HG02759 (cell line): ENCODE data around the gene PARP8.
A peak's percentile ranks its signal among the peaks of the same experiment; 100 is the strongest.
"Not testable (repeated sequence)": the region's sequence is repeated elsewhere in the genome, so short reads cannot be mapped to it uniquely, and the experiment has no call there.

Source experiments
- ATAC-seq: cut with Tn5 transposase; IDR thresholded peaks from one replicate; pipeline ENCODE4 v1.9.1; 2021; ENCODE audit warnings: mild to moderate bottlenecking, moderate library complexity; ENCODE audit not compliant: unreplicated experiment

PARP8 gene

DNA sequence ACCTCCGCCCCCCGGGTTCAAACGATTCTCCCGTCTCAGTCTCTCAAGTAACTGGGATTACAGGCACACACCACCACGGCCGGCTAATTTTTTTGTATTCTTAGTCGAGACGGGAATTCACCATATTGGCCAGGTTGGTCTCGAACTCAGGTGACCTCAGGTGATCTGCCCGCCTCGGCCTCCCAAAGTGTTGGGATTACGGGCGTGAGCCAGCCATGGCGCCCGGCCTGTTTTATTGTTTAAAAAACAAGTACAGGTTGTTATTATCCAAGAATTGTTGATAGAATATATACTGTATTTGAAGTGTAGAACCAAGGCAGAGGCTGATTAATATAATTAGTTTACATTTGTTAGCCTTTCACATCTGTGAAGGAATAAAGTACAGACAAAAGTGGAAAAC is 8.9 kb downstream of the PARP8 start:
- no peak for ATAC-seq

DNA sequence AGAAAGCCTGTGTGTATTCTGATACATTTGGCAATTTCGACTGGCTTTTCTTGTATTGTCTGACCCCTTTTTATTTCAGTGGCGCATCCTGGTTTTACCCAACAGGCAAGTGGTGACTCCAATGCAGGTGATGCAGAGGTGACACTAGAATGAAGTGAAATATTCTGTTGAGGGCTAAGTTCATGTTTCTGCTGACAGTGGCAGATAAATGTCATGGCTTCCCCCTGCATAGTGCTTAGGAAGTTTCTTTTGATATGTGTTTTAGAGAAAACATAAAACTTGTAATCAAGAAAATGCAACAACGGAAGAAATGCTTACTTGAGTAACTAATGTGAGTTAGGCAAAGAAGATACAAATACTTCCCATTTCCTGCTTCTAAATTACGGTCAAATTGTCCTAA is 13.1 kb downstream of the PARP8 start:
- not testable (repeated sequence) for ATAC-seq

DNA sequence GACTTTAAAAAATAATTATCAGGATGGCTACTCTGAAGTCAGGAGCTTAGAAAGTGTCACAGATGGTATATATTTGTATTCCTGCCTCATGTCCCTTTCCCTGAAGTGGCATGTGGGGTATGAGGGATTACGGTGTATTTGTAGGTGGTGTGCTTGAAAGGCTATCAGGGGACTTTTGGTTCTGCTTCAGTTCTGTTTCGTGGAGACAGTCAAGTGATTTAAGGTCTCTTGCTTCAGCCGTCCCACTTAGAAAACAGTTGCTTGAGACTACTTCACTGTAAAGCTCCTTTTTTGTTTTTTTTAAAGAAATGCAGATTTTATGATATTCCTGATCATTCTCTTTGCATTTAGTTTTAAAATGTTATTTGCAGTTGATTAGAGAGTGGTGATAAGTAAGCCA is 18.3 kb downstream of the PARP8 start:
- ATAC-seq = no peak

- no peak for ATAC-seq
Observed at GRCh38 chr5:50687548-50687947, 21.1 kb downstream of the PARP8 start.

- ATAC-seq = no peak
Observed at GRCh38 chr5:50691399-50692016, 25.1 kb downstream of the PARP8 start.

- ATAC-seq = no peak
Observed at GRCh38 chr5:50694027-50694590, 27.7 kb downstream of the PARP8 start.

DNA sequence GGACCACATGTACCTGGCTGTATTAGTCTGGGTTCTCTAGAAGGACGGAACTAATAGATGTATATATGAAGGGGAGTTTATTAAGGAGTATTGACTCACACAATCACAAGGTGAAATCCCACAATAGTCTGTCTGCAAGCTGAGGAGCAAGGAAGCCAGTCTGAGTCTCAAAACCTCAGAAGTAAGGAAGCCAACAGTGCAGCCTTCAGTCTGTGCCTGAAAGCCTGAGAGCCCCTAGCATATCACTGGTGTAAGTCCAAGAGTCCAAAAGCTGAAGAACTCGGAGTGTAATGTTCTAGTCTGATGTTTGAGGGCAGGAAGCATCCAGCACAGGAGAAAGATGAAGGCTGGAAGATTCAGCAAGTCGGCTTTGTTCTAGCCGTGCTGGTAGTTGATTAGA is 28.2 kb downstream of the PARP8 start:
- not testable (repeated sequence) for ATAC-seq

- ATAC-seq = peak; percentile 85
Observed at GRCh38 chr5:50697739-50698138, 31.3 kb downstream of the PARP8 start.

DNA sequence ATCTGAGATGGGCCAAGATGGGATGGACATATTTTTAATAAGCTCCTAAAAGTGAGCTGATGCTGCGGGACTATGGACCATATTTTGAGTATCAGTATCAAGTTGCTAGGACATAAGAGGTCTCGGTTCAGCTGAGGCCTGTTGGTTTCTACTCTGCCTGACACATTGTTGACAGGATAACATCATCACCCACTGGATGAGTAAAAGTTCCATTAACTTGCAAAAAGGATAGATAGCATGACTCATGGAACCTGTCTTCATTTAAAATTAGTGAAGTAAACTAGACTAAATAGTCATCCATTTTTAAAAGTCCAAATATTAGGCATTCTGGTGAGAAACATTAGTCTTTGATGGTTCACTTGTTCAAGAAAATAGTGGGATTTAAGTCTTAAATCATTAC is 33.3 kb downstream of the PARP8 start:
- ATAC-seq = no peak

GRCh38 chr5:50700706-50701105 is 34.3 kb downstream of the PARP8 start:
- no peak for ATAC-seq

DNA sequence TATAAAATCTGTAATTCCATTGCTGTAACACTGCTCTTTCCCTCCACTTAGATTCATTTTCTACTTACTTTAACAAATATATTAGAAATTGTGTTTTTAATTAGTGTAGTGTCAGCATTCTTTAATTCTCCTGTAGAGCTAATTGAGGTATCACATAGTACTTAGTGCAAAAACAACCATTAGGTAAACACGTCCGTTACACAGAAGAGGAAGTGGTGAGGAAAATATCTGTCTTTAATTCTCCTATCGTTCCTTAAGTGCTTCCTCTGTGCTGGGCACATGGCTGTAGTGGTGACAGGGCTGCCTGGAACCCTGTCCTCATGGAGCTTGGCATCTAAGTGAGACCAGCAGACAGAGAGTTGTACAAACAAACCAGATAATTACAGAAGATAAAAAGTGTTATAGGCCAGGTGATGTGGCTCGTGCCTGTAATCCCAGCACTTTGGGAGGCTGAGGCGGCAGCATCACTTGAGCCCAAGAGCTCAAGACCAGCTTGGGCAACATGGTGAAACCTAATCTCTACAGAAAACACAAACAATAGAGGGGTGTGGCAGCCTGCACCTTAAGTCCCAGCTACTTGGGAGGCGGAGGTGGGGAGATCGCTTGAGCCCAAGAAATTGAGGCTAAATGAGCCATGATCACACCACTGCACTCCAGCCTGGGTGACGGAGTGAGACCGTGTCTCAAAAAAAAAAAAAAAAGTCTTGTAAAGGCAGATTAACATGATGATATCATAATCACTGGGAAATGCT is 36.4 kb downstream of the PARP8 start:
- ATAC-seq = no peak

DNA sequence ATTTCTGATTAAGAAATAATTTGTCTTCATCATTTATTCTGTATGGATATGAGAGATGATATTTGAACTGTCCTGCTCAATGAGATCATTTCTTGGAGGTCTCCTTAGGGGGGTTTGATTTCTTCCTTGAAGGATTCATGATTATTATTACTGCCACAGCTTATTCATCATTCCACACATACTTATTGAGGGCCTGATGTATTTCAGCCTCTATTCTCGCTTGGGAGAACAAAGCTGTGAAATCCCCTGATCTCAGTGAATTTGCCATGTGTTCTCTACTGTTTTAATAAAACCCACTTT is 36.9 kb downstream of the PARP8 start:
- no peak for ATAC-seq

GRCh38 chr5:50704730-50705129 is 38.3 kb downstream of the PARP8 start:
- ATAC-seq = no peak

- peak; percentile 19 for ATAC-seq
Observed at GRCh38 chr5:50709471-50709870, 43.0 kb downstream of the PARP8 start.

GRCh38 chr5:50710838-50711237 is 44.4 kb downstream of the PARP8 start:
- ATAC-seq = peak; percentile 12

- ATAC-seq = peak; percentile 97
Observed at GRCh38 chr5:50711280-50711679, 44.8 kb downstream of the PARP8 start.

DNA sequence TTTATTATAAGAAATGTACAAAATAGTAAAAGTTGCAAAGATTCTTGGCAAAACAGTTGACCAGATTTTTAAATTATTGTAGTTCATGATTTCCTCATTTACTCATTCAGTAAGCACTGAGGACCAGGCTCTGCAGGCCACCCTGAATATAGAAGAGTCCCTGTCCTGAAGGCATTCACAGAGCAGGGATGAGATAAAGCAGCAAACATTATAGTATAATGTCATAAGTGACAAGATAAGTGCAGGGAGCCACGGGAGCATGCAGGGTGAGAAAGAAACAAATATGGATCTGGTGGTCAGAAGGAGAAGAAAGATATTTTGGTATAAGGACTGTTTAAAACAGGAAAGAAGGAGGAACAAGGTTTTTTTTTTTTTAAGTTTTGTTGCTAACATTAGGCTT is 46.0 kb downstream of the PARP8 start:
- no peak for ATAC-seq

DNA sequence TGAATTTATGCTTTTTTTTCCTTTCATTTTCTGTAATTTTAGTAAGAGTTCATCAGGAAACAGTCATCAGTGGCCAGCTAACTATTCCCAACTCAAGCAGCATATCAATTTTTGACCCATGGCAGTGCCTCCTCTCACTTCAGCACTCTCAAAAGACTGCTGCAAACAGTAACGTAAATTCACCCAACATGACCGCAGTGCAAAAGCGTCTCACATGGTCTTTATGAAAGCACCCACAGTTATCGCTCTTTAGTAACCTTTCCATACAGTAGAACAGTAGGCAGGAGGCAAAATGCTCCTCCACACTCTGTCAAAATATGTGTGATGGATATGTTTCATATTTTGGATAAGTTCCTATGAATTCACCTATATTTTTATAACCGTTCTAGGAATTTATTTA is 48.6 kb downstream of the PARP8 start:
- ATAC-seq = no peak

- ATAC-seq = no peak
Observed at GRCh38 chr5:50716134-50716533, 49.7 kb downstream of the PARP8 start.

DNA sequence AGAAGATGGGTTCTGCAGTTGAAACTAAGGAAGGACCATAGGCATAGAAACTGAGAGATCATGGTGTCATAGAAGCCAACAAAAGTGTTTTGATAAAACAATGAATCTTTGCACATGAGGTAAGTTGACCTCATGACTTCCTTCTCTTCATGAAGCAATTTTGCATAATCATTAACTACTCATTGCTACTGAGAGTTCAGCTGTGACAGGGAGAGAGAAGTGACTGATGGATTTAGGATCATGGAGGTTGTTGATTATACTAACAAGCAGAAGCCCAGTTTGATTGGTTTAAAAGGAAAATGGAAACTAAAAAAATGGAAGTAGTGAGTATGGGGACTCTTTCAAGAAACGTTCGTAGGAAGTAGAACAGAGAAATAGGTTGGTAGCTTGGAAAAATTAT is 51.2 kb downstream of the PARP8 start:
- peak; percentile 66 for ATAC-seq

- no peak for ATAC-seq
Observed at GRCh38 chr5:50720061-50720710, 53.7 kb downstream of the PARP8 start.

- ATAC-seq = no peak
Observed at GRCh38 chr5:50722223-50722622, 55.8 kb downstream of the PARP8 start.
